HG02588 (cell line): Measurements from ENCODE around the gene NADSYN1.

Source experiments
- ATAC-seq: cut with Tn5 transposase; IDR thresholded peaks from one replicate; pipeline ENCODE4 v1.9.1; 2021; ENCODE audit warnings: mild to moderate bottlenecking, moderate library complexity; ENCODE audit not compliant: unreplicated experiment

Gene NADSYN1

DNA sequence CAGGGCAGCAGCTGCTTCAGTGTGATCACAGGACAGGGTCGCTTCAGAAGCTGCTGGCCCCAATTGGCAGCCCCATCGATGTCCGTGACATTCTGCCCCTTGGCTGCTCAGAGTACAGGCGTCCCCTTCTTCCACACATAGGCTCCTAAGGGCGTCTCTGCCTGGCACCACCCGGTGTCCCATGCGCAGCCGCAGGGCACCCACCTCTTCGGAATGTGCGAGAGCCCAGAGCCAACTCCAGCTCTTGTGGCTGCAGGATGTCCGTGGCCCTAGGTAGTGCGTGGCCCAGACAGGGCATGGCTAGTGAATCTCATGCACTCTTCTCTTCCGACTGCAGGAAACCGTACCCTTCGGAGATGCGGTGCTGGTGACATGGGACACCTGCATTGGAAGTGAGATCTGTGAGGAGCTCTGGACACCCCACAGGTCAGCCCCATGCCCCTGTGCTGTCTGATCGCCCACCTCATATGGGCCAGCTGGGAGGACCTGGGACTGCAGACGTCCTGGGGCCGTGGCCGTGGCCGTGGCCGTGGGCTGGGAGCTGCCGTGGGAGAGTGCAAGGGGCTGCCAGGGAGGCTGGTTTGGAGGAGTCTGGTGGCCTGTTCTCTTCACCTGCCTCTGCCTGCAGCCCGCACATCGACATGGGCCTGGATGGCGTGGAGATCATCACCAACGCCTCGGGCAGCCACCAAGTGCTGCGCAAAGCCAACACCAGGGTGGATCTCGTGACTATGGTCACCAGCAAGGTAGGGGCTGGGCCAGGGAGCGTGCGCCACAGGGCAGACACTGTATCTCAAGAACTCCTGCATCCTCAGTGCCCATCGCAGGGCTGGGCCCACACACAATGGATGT lies 20.2 kb downstream of the NADSYN1 start:
- no peak for ATAC-seq

GRCh38 chr11:71473793-71474080 lies 20.7 kb downstream of the NADSYN1 start:
- no peak for ATAC-seq

GRCh38 chr11:71474141-71474770 lies 21.3 kb downstream of the NADSYN1 start:
- ATAC-seq: no peak

DNA sequence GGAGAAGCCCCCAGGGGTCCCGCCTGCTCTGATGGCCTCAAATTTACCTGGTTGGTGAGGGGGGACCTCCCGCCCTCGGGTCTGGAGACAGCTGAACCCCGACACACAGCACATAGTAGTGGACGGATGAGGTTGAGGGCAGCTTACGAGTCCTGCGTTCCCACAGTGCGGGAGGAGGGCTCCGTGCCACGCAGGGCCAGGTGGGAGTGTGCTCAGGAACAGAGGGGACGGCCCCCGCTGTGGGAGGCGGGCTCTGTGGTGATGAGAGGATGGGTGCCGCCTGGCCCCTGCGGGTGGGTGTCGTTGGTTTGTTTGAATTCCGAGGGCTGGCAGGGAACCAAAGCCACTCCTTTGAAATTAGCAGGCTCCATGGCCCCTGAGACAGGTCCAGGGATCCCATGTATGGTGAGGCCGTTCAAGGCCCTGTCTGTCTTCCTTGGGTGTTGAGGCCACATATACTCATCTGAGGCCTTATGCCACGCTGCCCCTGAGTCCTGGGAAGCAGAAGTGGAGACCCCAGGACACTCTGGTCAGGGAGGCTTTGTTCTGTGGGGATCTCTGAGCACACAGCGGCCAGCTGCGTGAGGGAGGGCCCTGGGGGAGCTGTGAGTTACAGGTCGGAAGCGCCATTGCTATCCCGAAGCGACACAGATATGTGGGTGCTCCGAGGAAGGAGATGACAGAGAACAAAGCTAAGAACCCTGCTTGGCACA lies 21.9 kb downstream of the NADSYN1 start:
- no peak for ATAC-seq

- no peak for ATAC-seq
Measured at GRCh38 chr11:71476031-71476430, 23.0 kb downstream of the NADSYN1 start.

DNA sequence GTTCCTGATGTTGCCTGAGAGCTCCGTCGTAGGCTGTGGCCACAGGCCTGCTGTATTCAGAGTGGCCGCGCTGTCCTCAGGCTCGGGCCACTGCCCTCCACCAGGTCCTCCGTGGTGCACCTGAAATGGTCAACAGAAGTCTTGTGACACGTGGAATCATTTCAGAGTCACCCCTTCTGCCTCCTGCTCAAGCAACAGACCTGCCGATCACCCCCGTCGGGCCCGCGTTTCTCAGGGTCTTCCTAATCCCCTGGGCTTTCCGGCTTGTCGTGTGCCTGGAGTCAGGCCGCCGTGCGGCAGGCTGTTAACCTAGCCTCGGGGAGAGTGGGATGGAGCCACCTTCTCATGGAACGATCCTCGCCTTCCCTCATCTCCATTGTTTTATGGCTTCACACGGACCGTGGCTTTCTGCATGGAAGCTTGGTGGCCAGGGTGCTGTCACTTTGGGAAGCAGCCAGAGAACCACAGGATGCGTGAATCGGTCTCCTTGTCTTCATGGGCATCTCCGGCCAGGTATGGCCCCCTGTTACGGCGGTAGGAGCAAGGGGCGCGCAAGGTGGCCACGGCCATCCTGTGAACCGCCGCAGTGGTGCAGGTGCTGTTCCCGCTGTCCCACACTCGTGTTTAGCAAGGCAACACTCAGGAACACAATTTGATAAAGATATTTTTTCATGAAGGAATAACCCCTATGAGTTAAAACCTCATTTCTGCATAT lies 24.1 kb downstream of the NADSYN1 start:
- no peak for ATAC-seq

DNA sequence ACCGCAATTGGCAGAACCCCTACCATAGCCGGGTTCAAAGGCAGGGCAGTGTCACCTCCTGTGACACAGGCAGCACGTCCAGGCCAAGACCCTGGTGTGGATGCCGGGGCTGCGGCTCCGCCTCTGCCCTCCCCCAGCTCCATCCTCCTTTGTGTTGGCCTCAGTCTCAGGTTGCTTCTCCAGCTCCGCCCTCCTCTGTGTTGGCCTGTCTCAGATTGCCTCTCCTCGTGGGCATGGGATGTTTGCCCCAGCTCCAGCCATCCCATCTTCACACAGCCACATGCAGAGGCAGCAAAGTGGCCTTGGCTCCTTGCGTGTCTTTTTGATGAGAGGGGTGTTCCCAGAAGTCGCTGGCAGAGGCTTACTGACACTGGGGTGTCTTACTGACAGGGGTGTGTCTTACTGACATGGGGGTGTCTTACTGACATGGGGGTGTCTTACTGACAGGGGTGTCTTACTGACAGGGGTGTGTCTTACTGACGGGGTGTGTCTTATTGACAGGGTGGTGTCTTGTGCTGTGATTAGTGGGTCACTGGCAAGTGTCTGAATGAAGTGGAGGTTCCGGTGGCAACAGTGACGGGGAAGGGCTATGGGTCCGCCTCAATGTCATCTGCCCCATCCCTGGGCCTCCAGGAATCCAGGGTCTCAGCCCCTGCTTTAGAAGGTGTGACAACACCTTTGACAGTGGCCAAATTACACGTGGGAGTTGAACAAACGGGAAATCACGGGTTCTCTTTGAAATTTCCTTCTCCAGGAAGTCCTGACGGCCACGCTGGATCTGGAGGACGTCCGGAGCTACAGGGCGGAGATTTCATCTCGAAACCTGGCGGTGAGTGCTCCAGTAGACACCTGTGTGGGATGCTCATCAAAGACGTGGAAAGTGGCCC lies 24.9 kb downstream of the NADSYN1 start:
- ATAC-seq: no peak

DNA sequence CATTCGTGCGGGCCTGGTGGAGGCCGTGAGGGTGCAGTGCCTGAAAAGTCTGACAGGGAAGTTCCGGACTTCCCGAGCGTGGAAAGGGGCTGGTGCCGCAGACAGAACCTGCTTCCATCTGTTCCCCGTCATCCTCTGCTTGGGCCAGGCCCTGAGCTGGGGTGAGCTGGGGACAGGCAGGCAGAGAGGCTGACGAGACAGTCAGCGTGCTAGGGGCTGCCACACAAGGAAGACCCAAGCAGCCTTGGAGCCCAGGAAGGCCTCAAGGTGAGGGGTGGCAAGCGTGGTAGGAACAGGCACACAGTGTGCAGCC lies 25.5 kb downstream of the NADSYN1 start:
- no peak for ATAC-seq

- no peak for ATAC-seq
Measured at GRCh38 chr11:71481101-71481960, 28.3 kb downstream of the NADSYN1 start.

DNA sequence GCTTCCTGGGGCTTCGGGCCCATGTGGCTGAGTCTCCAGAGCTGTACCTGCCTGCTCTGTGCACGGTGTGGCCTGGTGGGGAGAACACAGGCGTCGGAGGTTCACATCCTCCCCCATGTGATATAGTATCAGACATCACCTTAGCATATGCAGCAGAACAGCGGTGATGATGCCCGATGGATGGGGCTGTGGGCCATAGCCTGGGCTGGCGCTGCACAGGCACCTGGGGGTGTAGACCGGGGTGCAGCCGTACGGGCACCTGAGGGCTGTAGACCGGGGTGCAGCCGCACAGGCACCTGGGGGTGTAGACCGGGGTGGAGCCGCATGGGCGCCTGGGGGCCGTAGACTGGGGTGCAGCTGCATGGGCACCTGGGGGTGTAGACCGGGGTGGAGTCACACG lies 29.2 kb downstream of the NADSYN1 start:
- ATAC-seq: no peak

DNA sequence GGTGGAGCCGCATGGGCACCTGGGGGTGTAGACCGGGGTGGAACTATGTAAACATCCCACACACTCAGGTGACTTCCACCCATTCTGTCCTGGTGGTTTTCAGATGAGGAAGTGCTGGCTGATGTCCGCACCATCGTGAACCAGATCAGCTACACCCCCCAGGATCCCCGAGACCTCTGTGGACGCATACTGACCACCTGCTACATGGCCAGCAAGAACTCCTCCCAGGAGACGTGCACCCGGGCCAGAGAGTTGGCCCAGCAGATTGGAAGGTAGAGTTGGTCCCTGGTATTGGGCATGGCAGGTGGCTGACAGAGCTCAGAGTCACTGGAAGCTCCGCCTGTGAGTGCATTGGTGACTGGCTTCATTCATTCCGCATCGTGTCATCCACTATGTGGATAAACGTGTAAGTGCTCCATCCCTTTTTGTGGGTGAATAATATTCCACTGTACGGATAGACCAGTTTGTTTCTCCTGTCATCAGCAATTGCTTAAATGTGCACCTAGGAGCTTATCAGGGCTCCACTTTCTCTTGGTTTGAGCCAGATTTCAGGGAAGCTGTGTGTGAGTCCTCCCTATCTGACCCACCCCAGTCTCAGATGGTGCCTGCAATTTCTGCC lies 29.9 kb downstream of the NADSYN1 start:
- ATAC-seq: no peak

DNA sequence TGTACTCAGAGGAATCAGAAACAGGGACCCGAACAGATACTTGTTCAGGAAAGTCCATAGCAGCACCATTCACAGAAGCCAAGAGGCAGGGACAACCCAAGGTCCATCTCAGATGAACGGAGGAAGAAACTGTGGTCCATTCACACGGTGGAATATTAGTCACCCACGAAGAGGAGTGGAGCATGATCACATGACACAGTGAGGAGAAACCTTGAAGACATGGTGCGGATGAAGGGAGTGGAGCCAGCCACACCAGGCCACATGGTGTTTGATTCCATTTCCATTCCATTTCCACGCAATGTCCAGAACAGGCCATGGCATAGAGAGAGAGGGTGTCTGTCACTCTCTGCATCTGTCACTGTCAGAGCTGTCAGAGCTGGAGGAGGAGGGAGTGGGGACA lies 30.7 kb downstream of the NADSYN1 start:
- ATAC-seq: no peak

- no peak for ATAC-seq
Measured at GRCh38 chr11:71484248-71485062, 31.5 kb downstream of the NADSYN1 start.

- no peak for ATAC-seq
Measured at GRCh38 chr11:71485063-71485399, 32.0 kb downstream of the NADSYN1 start.

DNA sequence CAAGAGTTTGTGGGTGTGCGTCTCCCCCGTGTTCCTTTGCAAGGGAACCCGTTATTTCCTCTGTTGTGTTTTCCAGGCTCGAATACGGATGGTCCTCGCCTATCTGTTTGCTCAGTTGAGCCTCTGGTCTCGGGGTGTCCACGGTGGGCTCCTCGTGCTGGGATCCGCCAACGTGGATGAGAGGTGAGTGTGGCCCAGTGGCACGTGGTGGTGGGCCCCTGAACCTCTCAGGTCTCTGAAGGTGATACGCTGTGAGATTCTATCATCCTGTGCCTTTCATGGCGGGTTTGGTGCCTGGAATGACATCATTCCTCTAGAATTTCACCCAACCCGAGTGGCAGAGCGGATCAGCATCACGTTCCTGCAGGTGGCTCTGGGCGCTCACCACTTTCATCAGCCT lies 32.5 kb downstream of the NADSYN1 start:
- ATAC-seq: no peak

DNA sequence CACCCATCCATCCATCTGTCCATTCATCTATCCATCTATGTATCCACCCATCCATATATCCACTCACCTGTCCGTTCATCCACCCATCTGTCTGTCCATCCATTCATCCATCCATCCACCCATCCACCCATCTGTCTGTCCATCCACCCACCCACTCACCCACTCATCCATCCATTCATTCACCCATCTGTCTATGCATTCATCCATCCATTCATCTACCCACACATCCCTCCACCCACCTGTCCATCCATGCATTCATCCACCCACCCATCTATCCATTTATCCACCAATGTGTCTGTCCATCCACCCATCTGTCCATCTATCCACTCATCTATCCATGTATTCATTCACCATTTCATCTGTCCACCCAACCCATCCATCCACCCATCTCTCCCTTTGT lies 33.3 kb downstream of the NADSYN1 start:
- ATAC-seq: no peak

GRCh38 chr11:71488681-71489270 lies 35.8 kb downstream of the NADSYN1 start:
- no peak for ATAC-seq
